Head of caudate nucleus (tissue), 42 donors: ENCODE data around the gene RNF17.

ENCODE experiments used
- DNase-seq, 42 donors: peaks; one replicate each; pipeline versions ENCODE4 v3.0.0 to v3.0.0-alpha.2; 2020 to 2021; ENCODE audit warnings: mixed read lengths in 7 of 42
- intact Hi-C: fragments of 100-400 bp; cut with DNase I; formaldehyde crosslinking; loops from one replicate; pipeline ENCODE4 v1.15.0; 2022

The RNF17 gene

DNA sequence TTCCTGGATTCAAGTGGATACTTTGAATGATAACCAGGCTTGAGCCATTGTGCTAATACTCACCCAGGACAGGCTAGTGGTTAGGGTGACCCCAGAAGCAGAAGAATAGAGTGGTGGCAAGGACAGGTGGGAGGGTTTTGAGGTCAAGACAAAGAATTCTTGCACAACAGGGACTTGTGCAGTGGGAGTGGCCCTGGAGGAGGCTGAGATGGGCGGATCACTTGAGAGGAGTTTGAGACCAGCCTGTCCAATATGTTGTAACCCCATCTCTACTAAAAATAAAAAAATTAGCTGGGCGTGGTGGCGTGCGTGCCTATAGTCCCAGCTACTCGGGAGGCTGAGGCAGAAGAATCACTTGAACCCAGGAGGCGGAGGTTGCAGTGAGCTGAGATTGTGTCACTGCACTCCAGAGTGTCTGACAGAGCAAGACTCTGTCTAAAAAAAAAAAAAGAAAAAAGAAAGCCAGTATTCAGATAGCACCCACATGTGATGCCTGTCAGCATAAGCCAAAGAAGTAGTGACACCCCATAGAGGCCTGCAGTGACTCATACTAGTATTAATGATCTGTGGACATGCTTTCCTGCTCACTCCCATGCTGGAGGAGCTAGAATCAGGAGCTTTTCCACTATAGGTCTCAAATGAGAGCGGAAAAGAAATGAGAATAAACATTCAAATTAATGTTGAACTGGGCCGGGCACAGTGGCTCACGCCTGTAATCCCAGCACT, 78.7 kb downstream of the RNF17 start:
- no peak for DNase-seq
- intact Hi-C loops = no loop called here

DNA sequence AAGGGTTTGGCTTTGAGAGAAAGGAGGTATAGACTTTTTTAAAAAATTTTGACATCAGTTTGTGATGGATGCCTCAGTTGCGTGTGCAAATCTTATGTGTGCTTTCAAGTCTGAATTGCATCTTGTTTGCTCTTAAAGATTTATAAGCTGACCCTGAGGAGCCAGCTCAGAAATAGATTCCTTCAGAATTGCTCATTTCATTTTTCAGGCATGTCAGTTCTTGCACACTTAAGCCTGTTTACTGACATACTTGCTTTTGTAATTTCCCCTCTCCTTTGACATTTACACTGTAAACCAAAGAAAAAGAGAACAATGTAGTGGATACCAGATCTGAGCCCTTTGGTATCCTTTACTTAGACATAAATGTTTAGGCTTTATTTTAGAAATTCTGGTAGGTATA, 87.6 kb downstream of the RNF17 start:
- intact Hi-C loops = no loop called here
- no peak for DNase-seq

DNA sequence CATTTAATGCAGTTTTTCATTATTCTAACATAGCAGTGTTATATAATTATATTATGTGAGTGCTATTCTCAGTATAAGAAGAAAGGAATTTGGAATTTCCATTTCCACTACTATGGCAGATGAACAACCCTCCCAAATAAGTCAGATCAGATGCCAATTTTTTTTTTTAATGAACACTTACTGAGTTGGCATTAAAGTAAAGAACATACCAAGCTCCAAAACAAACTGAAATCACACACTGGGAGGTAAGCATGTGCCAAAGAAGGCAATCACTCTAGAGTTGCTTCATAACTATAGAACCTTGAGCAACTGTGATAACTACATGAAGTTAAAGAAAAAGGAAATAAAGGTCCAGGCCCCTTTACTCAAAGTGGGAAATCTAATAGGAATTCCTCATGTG, 90.3 kb downstream of the RNF17 start:
- intact Hi-C loops = no loop called here
- DNase-seq = no peak

DNA sequence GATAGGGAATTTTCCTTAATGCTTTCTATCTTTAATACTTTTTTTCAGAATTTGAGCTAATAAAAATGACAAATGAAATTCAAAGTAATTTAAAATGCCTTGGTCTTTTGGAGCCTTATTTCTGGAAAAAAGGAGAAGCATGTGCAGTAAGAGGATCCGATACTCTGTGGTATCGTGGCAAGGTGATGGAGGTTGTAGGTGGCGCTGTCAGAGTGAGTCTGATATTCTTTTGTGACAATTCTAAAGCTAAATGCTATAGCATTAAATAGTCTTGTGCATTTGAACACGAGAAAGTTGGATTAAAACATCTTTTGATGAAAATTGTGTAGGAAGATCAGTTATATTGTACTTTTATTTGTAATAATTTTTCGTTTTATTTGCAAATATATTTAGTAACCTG, 95.0 kb downstream of the RNF17 start:
- no peak for DNase-seq

DNA sequence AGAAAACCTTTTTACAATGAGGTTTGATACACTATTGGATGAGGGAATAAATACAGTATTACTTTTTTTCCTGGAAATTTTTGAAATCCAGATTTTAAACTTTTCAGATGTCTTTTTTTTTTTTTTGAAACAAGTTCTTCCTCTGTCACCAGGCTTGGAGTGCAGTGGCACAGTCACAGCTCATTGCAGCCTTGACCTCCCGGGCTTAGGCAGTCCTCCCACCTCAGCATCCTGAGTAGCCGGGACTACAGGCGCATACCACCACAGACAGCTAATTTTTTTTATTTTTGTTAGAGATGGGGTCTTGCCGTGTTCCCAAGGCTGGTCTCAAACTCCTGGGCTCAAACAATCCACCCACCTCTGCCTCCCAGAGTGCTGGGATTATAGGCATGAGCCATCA, 96.8 kb downstream of the RNF17 start:
- no peak for DNase-seq
- intact Hi-C loops = no loop called here

More for the DNA sequence above, 95.0 kb downstream of the RNF17 start:
- intact Hi-C loops = no loop called here

DNA sequence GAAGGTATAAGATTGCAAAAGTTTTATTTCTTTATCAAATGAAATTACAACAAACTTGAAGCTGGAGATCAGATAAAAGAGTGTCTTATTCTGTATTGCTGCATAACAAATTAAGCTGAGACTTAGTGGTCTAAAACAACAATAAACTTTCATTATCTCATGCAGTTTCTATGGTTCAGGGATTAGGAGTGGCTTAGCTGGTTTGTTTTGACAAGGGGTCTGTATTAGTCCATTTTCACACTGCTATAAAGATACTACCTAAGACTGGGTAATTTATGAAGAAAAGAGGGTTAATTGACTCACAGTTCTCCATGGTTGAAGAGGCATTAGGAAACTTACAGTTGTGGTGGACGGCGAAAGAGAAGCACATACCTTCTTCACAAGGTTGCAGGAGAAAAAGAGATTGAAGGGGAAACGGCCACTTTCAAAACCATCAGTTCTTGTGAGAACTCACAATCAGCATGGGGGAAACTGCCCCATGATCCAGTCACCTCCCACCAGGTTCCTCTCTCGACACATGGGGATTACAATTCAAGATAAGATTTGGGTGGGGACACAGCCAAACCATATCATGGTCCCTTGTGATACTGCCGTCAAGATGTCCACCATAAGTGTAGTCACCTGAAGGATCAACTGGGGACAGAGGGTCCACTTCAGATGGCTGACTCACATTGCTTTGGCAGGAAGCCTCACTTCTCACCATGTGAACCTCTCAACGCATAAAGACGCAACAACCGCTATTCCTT, 97.8 kb downstream of the RNF17 start:
- intact Hi-C loops = no loop called here
- DNase-seq = no peak

DNA sequence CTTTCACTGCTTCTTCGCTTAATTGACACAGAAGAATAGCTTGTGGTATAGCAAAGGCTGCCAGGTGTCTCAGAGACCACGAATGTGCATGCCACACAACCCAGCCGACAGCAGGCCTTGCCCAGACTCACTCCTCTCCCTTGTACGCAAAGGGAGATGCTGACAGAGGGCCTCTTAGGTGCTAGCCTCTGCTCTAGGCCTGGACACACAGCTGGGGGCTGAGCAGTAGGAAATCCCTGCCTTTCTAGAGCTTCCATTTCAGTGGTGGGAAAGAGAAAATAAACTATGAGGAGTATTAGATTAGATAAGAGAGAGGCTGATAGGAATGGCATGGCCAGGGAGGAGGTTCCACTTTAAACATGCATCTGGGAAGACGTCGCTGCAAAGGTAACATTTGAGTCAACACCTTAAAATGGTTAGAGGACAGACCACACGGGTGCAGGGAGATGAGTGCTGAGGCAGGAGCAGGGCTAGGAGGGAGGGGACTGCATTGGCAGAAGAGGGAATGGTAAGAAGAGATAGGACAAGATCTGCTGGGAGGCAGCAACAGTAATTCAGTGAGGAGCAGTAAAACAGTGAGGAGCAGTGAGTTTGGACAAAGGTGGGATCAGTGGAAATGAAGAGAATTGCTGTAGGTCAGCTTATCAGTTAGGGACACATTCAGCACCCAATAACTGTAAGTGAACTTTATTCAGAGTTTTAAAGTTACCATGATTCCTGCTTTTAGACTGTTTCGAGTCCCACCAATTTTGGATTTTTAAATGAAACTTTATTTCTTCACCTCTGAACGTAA, 100.0 kb downstream of the RNF17 start:
- DNase-seq = no peak
- intact Hi-C loops = no loop called here

DNA sequence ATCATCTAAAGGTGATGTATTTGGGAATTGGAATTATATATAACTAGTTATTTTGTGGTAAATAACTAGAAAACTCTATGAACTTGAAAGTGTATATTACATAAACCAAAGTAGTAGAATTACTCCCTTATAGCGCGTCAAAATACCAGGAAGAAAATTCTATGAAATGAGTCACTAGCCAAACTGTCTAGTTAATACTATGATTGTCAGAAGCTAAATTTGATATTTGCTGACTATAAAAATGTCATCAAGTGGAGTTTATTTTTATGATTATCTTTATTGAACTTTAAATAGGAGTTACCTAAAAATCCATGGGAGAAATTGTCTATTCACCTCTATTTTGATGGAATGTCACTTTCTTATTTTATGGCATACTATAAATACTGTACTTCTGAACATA, 100.6 kb downstream of the RNF17 start:
- intact Hi-C loops = no loop called here
- no peak for DNase-seq

DNA sequence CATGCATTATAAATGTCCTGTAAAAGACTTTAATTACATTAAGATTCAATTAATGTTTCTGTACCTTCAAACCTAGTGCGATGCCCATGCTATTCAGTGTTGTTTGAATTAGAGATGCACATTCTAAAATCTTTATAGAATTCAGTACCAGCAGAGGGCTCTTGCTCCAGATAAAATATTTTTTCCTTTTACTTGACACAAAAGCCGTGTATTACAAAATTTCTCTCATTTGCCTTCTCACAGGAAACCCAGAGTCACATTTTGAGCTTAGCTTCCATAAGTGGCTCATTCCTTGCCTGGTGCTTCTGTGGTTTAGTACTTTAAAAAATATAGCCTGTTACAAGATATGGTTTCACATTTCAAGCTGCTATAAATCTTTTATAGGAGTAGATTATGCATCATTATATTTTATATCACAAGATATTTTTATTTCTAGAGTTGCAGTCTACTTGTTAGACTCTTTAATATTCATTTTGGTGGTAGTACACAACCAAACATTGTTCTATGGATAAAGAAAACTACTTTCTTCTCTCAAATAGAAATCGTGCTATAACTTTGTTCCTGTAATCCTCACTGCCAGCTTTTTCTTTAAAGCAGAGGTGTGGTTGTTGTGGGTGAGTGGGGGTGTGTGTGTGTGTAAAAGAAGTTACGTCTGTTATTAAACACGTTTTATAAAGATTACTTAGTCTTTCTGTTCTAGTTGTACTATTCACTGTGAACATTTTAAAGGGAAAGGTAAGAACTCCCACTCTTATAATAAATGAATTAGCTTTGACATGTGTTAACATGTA, 101.4 kb downstream of the RNF17 start:
- peak in 1 of 42 donors; percentile 6 for DNase-seq
- intact Hi-C loops = no loop called here

DNA sequence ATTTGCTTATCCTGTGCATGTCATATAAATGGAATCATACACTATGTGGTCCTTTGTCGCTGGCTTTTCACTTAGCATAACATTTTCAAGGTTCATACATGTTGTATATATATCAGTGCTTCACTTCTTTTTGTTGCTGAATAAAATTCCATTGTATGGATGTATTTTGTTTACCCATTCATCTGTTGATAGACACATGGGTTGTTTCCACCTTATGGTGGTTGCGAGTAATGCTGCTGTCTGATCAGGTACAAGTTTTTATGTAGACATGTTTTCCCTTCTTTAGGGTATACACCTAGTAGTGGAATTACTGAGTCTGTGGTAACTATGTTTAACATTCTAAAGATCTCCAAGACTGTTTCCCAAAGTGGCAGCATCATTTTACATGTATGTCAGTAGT, 102.5 kb downstream of the RNF17 start:
- intact Hi-C loops = no loop called here
- DNase-seq = no peak

DNA sequence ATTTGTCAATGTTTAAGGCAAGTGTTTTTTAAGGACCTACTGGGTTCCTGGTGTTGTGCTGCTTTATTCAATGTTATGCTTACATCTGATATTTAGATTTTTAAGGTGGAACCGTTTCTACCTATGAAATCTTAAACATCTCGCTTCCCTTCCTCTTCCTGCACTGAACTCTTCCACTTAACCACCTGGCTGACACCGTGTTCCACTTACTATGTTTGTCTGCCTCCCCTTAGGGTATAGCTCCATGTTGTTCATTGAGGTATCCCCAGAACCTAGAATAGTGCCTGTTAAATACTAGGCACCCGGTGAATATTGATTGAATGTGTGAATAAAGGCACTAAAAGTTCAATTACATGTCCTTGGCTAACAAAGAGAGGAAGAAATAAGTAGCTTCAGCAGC, 104.9 kb downstream of the RNF17 start:
- intact Hi-C loops = no loop called here
- no peak for DNase-seq

DNA sequence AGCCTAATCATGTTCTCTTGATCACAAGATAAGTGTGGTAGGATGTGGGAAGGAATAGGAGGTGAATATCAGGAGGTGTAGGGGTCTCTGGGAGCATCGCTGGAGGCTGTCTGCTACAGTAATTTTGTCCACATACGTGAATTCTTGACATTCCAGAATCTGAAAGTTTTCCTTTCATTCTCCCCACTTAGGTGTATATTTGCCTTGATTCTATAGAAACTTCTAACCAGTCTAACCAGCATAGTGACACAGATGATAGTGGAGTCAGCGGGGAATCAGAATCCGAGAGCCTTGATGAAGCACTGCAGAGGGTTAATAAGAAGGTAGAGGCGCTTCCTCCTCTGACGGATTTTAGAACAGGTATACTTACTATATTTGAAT, 106.4 kb downstream of the RNF17 start:
- no peak for DNase-seq
- intact Hi-C loops = no loop called here

DNA sequence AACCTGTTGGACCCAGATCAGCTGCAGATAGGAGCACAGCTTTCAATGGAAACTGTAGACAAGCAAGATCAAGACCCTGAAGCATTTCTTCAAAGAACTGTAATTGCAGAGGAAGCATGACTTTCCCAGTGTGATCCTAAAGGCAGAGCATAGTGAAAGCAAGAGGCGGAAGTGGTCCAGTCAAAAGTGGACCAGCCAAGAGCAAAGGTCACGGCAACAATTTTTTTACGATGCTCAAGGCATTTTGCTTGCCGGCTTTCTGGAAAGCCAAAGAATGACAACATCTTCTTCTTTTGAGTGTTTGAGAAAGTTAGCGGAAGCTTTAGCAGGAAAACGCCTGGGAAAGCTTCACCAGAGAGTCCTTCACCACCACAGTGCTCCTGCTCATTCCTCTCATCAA, 111.6 kb downstream of the RNF17 start:
- DNase-seq = no peak
- intact Hi-C loops = no loop called here

DNA sequence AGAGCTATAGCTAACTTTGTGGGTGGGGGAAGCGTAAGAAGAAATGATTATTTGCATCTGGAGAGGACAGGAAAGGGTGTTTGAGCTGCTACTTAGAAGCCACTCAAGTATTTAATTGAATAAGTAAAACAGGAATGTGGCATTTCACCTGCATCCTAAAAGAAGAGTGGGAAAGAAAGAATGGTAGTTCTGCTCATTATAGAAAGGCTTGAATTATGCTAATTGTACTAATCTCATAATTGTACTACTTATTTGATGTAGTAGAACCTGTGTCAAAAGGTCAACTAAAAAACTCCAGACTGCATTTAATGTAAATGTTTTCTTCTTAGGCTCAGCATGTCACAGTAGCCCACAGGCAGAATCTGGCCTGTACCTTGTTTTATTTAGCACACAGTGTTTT, 113.6 kb downstream of the RNF17 start:
- intact Hi-C loops = no loop called here

DNA sequence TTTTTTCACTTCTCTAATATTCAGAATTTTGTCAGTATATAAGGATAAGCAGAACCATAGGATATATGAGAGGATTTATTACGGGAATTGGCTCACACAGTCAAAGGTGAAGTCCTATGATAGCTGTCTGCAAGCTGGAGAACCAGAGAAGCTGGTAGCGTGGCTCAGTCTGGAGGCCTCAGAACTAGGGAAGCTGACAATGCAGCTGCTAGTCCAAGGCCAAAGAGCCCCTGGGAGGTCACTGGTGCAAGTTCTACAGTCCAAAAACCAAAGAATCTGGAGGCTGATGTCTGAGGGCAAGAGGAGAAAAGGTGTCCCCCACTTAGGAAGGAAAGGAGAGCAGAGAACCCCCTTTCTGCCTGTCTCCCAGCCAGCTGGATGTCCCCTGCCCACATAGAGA, 114.4 kb downstream of the RNF17 start:
- no peak for DNase-seq
- intact Hi-C loops = no loop called here

More for the DNA sequence above, 113.6 kb downstream of the RNF17 start:
- no peak for DNase-seq

DNA sequence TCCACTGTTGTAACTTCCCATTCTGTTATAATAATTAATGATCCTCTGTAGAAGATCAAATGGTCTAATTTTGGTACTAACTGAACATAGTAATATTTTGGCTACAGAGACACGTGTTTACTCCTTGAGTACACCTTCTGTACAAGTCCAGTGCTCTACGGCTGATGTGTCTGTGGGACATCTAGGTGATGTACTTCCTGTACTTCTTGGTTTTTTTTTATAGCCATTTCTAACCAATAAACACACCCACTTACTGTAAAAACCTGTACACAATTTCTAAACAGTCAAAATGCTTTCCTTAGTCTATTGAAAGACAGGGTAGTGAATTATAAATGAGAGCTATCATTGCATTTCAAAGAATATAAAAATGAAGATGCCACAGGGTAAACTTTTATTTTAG, 118.7 kb downstream of the RNF17 start:
- intact Hi-C loops = no loop called here
- DNase-seq = no peak

DNA sequence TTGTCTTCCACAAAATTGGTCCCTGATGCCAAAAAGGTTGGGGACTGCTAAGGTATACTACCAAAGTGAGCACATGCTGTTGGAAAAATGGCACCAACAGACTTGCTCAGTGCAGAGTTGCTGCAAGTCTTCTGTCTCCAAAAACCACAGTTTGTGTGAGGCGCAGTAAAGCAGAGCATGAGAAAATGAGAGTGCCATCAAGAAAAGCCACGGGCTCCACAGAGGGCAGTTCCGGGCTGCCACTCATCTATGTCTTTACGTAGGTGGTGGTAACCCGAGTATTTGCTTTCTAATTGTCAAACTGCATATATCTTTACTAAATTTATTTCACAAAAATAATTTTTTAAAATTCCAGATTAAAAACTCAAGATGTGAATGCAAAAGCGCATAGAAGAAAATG, 123.8 kb downstream of the RNF17 start:
- intact Hi-C loops = no loop called here
- no peak for DNase-seq

DNA sequence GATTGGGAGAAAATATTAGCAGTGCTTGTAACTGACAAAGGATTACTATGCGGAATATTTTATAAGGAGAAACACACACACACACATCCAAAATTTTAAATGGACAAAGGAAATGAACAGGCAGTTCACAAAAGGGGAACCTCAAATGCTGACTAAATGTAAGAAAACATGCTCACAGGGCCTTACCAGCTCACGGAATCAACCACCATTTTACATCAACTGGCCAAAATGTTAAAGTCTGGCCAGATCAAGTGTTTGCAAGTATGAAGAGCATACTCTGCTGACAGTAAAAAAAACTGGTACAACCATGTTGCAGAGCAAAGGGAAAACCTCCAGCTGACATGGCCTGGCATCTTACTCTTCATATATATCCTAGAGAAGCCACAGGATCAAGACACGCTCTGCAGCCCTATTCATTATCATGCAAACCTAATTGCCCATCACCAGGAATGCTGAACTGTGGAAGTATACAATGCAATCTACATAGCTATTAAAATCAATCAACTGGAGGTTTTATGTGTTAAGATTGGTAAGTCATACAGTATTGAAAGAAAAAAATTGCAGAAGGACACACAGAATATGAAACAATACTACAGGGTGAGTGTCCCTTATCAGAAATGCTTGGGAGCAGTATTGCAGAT, 124.4 kb downstream of the RNF17 start:
- DNase-seq = no peak
- intact Hi-C loops = no loop called here

DNA sequence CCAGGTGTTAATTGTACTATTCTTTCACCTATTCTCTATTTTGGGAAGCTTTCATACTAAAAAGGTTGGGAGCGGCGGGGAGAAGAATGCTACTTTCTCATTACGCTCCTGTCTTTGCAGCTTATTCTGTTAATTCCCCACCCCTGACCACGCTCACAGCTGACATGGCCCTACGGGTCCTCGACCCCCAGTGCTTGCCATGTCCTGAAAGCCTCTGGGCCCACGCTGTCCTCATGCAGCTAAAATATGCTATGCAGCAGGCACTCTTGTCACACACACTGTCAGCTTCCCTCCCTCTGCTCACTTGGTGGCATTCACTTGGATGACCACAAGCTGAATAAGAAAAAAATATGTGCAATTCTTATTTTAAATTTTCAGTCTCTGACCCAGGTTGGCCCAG, 126.3 kb downstream of the RNF17 start:
- intact Hi-C loops = no loop called here

More for the DNA sequence above, 126.3 kb downstream of the RNF17 start:
- no peak for DNase-seq
